HEK293T (cell line): ENCODE data around the gene UBE4A.

Experiments used
- BHLHE40 ChIP-seq: fragments of 450-650 bp; IDR thresholded peaks from 2 replicates; pipeline ENCODE4 v1.6.1; 2016; ENCODE audit warnings: mild to moderate bottlenecking, moderate library complexity, borderline replicate concordance
- CTBP1 ChIP-seq: fragments of 450-650 bp; IDR thresholded peaks from 2 replicates; pipeline ENCODE4 v1.6.1; 2016; ENCODE audit warnings: borderline replicate concordance
- ELF4 ChIP-seq: fragments of 450-650 bp; IDR thresholded peaks from 2 replicates; pipeline ENCODE4 v1.6.1; 2017; ENCODE audit warnings: antibody characterized with exemption
- FOXA1 ChIP-seq: fragments of 450-650 bp; IDR thresholded peaks from 2 replicates; pipeline ENCODE4 v1.6.1; 2016; ENCODE audit warnings: mild to moderate bottlenecking
- FOXK2 ChIP-seq: fragments of 450-650 bp; IDR thresholded peaks from 2 replicates; pipeline ENCODE4 v1.6.1; 2016; ENCODE audit warnings: mild to moderate bottlenecking
- FOXM1 ChIP-seq: fragments of 450-650 bp; IDR thresholded peaks from 2 replicates; pipeline ENCODE4 v1.6.1; 2017; ENCODE audit warnings: mild to moderate bottlenecking, borderline replicate concordance
- HDGF ChIP-seq: fragments of 450-650 bp; IDR thresholded peaks from 2 replicates; pipeline ENCODE4 v1.6.1; 2017; ENCODE audit warnings: antibody characterized with exemption, borderline replicate concordance
- LEF1 ChIP-seq: fragments of 450-650 bp; IDR thresholded peaks from 2 replicates; pipeline ENCODE4 v1.6.1; 2017; ENCODE audit warnings: mild to moderate bottlenecking, borderline replicate concordance
- NFRKB ChIP-seq: fragments of 450-650 bp; IDR thresholded peaks from 2 replicates; pipeline ENCODE4 v1.6.1; 2016; ENCODE audit warnings: mild to moderate bottlenecking, moderate library complexity
- SP1 ChIP-seq: fragments of 450-650 bp; IDR thresholded peaks from 2 replicates; pipeline ENCODE4 v1.6.1; 2017
- SUZ12 ChIP-seq: fragments of 450-650 bp; IDR thresholded peaks from 2 replicates; pipeline ENCODE4 v1.6.1; 2016; ENCODE audit warnings: mild to moderate bottlenecking
- TARDBP ChIP-seq: fragments of 450-650 bp; IDR thresholded peaks from 2 replicates; pipeline ENCODE4 v1.6.1; 2016

- TF ChIP-seq FOXM1, result no peak
- no peak for TF ChIP-seq FOXK2
- no peak for TF ChIP-seq CTBP1
- TF ChIP-seq SP1, result no peak
- no peak for TF ChIP-seq TARDBP
- no peak for TF ChIP-seq FOXA1
- TF ChIP-seq HDGF, result no peak
- no peak for TF ChIP-seq SUZ12
- no peak for TF ChIP-seq LEF1
- TF ChIP-seq BHLHE40, result no peak
- TF ChIP-seq ELF4, result no peak
- no peak for TF ChIP-seq NFRKB
These were observed 82.9 kb downstream of the UBE4A start for GRCh38 chr11:118442301-118442700.
